Stomach (tissue), 4 donors: ENCODE measurements around the gene UST.

Experiments used
- CTCF ChIP-seq, 7 experiments: fragments of 450-650 bp in 4 of 7; fragments of 200-600 bp in 3 of 7; sonication (generic) in 3 of 7; IDR thresholded peaks; one replicate each; pipeline ENCODE4 v1.5.1; 2016 to 2019; ENCODE audit warnings: antibody characterized with exemption in 7 of 7, control low read depth in 2 of 7, mild to moderate bottlenecking in 1 of 7
- POLR2A ChIP-seq, 4 donors: fragments of 450-650 bp; IDR thresholded peaks; one replicate each; pipeline ENCODE4 v1.6.1; 2016; ENCODE audit warnings: antibody characterized with exemption in 4 of 4, control low read depth in 2 of 4, mild to moderate bottlenecking in 1 of 4, moderate library complexity in 1 of 4
- POLR2AphosphoS5 ChIP-seq, 3 donors: sonication (generic); formaldehyde crosslinking; IDR thresholded peaks; one replicate each; pipeline ENCODE4 v1.6.1; 2016; ENCODE audit warnings: antibody characterized with exemption in 3 of 3

GRCh38 chr6:148851683-148852556 lies 105.1 kb downstream of the UST start:
- no peak for TF ChIP-seq POLR2AphosphoS5 (IDR thresholded peaks at IDR 0.05)
- no peak for TF ChIP-seq CTCF (IDR thresholded peaks at IDR 0.05)
- no peak for TF ChIP-seq POLR2A (IDR thresholded peaks at IDR 0.05)
